Hematopoietic multipotent progenitor cell treated with erythropoietin and hydrocortisone succinate and interleukin-3 and kit ligand, for 17 days (in vitro differentiated cells): ENCODE results near the gene POLR2B.
"Not testable (repeated sequence)": the region's sequence is repeated elsewhere in the genome, so short reads cannot be mapped to it uniquely, and the experiment has no call there.

Experiments used
- DNase-seq: peaks from one replicate; pipeline ENCODE4 v3.0.0-alpha.2; 2015; ENCODE audit warnings: low spot score

The POLR2B gene

GRCh38 chr4:56978750-56979303 is at the start of gene POLR2B:
Gene POLR2B (plus strand): TSS chr4:56978896. CDS start chr4:56978986, 90 bp downstream.
- peak; percentile 97 for DNase-seq

GRCh38 chr4:56930638-56931037 is 48.1 kb upstream of the POLR2B start:
- no peak for DNase-seq

- DNase-seq: no peak
Measured at GRCh38 chr4:56931924-56932323, 46.8 kb upstream of the POLR2B start.

- no peak for DNase-seq
Measured at GRCh38 chr4:56937262-56937661, 41.4 kb upstream of the POLR2B start.

GRCh38 chr4:56939826-56940225 is 38.9 kb upstream of the POLR2B start:
- DNase-seq: not testable (repeated sequence)

GRCh38 chr4:56940403-56940802 is 38.3 kb upstream of the POLR2B start:
- no peak for DNase-seq

- DNase-seq: no peak
Measured at GRCh38 chr4:56940971-56941370, 37.7 kb upstream of the POLR2B start.

- no peak for DNase-seq
Measured at GRCh38 chr4:56941403-56941802, 37.3 kb upstream of the POLR2B start.

- no peak for DNase-seq
Measured at GRCh38 chr4:56953680-56954520, 24.8 kb upstream of the POLR2B start.

- DNase-seq: no peak
Measured at GRCh38 chr4:56958111-56958517, 20.6 kb upstream of the POLR2B start.

- no peak for DNase-seq
Measured at GRCh38 chr4:56959100-56959499, 19.6 kb upstream of the POLR2B start.

- DNase-seq: no peak
Measured at GRCh38 chr4:56961107-56961500, 17.6 kb upstream of the POLR2B start.

GRCh38 chr4:56971383-56971782 is 7.3 kb upstream of the POLR2B start:
- DNase-seq: no peak

- DNase-seq: no peak
Measured at GRCh38 chr4:56972389-56972788, 6.3 kb upstream of the POLR2B start.

- DNase-seq: no peak
Measured at GRCh38 chr4:56972809-56973208, 5.9 kb upstream of the POLR2B start.

GRCh38 chr4:56973336-56973735 is 5.4 kb upstream of the POLR2B start:
- no peak for DNase-seq

- no peak for DNase-seq
Measured at GRCh38 chr4:56976283-56976836, 2.3 kb upstream of the POLR2B start.

- peak; percentile 60 for DNase-seq
Measured at GRCh38 chr4:56976837-56977320, 1.8 kb upstream of the POLR2B start.

- peak; percentile 98 for DNase-seq
Measured at GRCh38 chr4:56977321-56978012, 1.2 kb upstream of the POLR2B start, which contains the start of gene NOA1. Gene NOA1 (minus strand): TSS chr4:56977606. CDS start chr4:56977585, 21 bp downstream.

GRCh38 chr4:56979421-56980072 is 851 bp downstream of the POLR2B start:
- DNase-seq: peak; percentile 46

GRCh38 chr4:56981795-56982201 is 3.1 kb downstream of the POLR2B start:
- DNase-seq: no peak

- DNase-seq: no peak
Measured at GRCh38 chr4:56986192-56986591, 7.5 kb downstream of the POLR2B start.
